Thyroid gland (tissue), 4 donors: ENCODE data around the gene MYCN.
"Not testable (repeated sequence)": the region's sequence is repeated elsewhere in the genome, so short reads cannot be mapped to it uniquely, and the experiment has no call there.

ENCODE experiments used
- POLR2A ChIP-seq, 2 donors: fragments of 450-650 bp; IDR thresholded peaks; one replicate each; pipeline ENCODE4 v1.6.1; 2017; ENCODE audit warnings: antibody characterized with exemption in 2 of 2, mild to moderate bottlenecking in 2 of 2, moderate library complexity in 1 of 2
- TF ChIP-seq, protein P1 (sequence below), 6 experiments: fragments of 200-600 bp in 3 of 6; fragments of 450-650 bp in 3 of 6; sonication (generic) in 3 of 6; IDR thresholded peaks; one replicate each; pipeline ENCODE4 v1.5.1; 2016 to 2019; ENCODE audit warnings: antibody characterized with exemption in 6 of 6, mild to moderate bottlenecking in 2 of 6, inconsistent platforms in 1 of 6, moderate library complexity in 1 of 6

GRCh38 chr2:15915546-15915945, 24.8 kb upstream of the MYCN start:
- TF ChIP-seq, protein P1, sequence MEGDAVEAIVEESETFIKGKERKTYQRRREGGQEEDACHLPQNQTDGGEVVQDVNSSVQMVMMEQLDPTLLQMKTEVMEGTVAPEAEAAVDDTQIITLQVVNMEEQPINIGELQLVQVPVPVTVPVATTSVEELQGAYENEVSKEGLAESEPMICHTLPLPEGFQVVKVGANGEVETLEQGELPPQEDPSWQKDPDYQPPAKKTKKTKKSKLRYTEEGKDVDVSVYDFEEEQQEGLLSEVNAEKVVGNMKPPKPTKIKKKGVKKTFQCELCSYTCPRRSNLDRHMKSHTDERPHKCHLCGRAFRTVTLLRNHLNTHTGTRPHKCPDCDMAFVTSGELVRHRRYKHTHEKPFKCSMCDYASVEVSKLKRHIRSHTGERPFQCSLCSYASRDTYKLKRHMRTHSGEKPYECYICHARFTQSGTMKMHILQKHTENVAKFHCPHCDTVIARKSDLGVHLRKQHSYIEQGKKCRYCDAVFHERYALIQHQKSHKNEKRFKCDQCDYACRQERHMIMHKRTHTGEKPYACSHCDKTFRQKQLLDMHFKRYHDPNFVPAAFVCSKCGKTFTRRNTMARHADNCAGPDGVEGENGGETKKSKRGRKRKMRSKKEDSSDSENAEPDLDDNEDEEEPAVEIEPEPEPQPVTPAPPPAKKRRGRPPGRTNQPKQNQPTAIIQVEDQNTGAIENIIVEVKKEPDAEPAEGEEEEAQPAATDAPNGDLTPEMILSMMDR (IDR thresholded peaks at IDR 0.05), result not testable (repeated sequence)
- TF ChIP-seq POLR2A (IDR thresholded peaks at IDR 0.05), result not testable (repeated sequence)
